GM18870 (cell line): ENCODE data around the gene ARHGAP15.
"Not testable (repeated sequence)": the region's sequence is repeated elsewhere in the genome, so short reads cannot be mapped to it uniquely, and the experiment has no call there.

Source experiments
- ATAC-seq: cut with Tn5 transposase; IDR thresholded peaks from one replicate; pipeline ENCODE4 v1.9.1; 2021; ENCODE audit warnings: moderate library complexity; ENCODE audit not compliant: unreplicated experiment

The ARHGAP15 gene

GRCh38 chr2:143514413-143514812 is 385.2 kb downstream of the ARHGAP15 start:
- no peak for ATAC-seq

GRCh38 chr2:143515318-143515717 is 386.1 kb downstream of the ARHGAP15 start:
- no peak for ATAC-seq

DNA sequence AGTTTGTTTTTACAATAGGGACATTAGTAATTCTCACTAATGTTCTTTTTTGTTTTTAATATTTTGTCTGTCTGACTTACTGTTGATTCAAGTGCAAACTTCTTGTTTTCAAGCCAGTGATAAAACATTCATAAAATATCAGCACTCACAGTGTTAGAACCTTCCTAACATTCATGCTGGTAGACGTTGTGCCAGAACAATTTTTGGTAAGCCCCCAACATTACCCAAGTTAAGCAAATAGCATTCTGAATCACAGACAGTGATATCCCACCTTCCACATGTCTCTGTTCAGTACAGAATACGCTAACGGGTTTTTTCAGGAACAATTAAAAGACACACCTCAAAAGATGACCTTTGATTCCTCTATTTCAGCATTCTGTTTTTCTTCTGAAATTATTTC is 390.3 kb downstream of the ARHGAP15 start:
- ATAC-seq, result no peak

GRCh38 chr2:143521396-143521795 is 392.2 kb downstream of the ARHGAP15 start:
- no peak for ATAC-seq

DNA sequence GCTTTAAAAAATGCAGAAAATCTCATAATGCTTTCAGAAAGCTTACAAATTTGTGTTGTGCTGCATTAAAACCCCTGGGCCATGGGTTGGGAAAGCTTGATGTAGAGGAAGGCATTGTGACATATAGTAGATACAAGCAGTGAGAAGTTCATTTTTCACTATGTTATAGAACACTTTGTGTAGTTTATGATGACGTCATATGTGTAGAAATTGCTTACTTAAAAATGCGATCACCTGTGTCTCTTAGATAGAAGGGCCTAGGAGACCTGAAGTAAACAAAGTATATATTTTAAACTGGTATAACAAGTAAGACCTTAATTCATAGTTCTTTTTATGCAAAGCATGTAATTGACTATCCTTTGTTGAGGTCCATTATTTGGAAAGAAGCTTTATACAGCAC is 393.5 kb downstream of the ARHGAP15 start:
- no peak for ATAC-seq

DNA sequence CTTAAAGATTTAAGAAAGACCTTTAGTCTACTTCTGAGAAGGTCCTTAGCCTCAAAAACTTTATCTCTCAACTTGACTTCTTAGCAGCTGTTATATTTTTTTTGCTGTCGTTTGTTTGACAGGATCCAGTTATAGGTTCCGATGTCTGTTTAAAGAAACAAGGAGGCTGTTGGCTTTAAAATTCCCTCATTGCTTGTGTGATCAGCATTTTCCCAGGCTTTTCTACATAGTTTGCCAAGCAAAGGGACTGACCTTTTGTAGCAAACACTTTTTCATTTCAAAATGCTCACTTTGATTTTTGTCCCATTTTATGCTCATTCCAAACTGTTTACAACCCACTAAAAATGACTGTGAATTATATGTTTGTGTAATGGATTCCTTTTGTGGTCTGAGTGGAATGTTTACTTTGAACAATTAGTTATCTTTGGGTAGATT is 394.9 kb downstream of the ARHGAP15 start:
- ATAC-seq, result no peak

DNA sequence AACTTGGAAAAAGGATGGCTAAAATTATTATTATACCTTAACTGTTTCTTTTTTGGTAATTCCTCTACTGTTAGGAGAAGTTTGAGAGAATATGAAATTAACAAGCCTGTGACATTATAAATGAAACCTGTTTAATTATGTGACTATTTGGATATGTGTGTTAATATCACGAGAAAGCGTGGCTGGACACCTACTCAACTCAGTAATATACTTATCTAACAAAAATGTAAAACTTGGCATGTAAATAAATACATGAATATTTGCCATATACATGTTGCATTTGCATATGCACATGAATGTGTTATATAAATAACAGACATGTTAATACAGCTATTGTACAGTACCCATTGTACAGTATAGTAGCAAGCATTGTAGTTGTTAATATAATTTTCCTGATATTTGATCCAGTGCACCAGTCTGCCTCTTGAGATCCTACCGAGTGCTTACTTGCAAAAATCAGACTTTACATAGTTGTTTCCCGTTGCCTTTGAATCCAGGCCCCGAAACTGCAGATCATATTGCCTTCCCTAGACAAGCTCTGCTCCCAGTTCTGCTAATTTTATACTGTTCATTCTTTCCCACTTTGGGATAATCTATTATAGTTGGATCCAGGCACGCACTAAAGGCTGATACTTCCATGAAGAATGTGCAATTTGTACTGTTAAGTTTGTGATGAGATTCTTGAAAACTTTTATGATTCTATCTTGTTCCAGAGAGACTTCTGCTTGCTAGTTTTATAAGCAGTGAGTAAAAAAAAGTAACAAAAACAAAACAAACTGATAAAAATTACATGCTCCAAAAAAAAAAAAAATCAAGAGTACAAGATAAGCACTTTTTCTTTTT is 395.6 kb downstream of the ARHGAP15 start:
- ATAC-seq, result no peak

DNA sequence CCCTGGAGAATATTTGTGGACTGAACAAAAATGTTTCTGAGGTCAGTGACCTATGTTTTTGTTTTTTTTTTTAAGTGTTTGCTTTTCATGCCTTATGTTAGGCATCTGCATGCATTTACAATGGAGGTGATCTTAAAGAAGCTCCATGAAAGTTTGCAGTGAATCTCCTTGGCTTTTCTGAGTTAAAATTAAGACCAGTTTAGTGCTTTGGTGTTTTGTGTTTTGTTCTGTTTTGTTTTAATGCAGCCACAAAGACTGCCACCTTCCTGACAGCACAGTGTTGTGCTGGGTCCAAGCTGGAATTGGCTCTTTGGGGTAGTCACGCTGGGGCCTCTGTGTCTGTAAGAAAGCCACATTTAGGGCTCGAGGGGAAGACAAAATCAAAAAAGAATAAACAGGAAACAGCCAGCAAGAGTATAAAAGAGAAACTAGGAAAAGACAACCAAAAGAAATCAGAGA is 396.2 kb downstream of the ARHGAP15 start:
- no peak for ATAC-seq

DNA sequence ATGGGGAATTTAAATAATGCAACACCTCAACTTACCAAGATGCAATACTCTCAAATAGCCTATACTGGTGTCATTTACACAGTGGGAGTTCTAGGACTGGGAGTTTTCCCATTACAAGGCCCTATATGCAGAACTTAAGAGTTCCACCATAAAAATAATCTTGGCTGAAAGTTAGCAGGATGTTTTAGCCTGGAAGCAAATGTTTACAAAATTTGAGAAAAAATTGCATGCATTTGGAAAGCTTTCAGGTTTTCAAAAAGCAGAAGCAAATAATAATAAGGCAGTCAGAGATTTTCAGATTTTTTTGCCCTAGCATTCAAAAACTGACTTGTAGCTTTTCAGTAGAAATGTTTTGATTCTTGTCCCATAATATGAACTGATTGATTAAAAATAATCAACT is 397.3 kb downstream of the ARHGAP15 start:
- no peak for ATAC-seq

GRCh38 chr2:143528021-143528420 is 398.8 kb downstream of the ARHGAP15 start:
- no peak for ATAC-seq

DNA sequence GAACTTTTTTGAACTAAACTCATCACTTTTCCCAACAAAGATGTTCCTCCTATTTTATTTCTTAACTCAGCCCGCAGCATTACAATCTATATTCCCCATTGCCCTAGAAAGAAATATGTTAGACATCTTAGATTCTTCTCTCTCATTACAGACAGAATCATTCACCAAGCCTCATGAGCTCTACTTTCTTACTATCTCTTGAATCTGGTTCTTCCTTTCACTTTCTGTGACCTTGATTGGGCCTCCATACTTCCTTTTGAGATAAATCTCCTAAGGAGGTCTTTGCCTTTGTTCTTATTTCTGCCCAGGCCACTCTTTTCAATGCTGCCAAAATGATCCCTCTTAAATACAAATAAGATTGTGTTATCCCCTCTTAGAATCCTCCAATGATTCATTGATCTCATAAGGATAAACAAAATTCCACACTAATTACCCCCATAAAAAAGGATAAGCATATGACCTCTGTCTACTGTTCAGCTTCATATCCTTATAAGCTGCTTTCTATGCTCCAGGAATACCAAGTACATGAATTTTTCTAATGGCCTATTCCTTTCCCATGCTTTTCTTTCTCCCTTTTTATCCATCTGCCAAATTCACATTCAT is 400.0 kb downstream of the ARHGAP15 start:
- no peak for ATAC-seq

DNA sequence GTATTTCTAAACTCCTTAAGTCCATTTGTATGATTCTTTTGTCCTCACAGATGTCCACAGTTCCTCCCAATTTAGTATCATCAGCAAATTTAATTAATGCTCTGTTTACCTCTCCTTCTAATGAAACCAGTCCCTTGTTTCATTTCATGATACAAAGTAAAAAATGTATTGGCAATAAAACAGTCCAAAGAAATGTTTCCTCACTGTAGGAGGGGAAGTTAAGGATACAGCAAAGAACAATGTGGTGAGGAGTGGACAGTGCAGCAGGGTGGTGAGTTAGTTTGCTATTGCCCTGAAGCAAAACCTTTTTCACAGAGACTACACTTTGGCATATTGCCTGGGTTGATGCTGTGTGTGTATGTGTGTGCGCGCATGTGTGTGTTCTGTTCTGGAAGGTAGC is 401.5 kb downstream of the ARHGAP15 start:
- no peak for ATAC-seq

DNA sequence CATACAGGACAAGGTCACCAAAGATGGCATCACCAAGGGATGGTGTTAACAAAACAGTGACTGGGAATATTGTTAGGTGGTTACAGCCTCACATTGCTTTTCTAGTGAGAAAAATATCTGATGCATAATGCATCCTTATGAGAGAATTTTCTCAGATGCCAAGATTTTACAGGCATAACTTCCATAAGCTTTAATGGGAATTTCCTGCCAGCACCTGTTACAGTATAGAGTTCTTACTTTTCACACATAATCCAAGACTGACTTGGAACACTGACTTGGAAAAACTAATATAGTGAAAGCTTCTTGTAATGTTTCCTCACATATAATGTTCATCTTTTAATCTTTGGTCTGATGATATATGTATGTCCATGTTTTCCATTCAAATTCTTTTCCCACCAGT is 402.8 kb downstream of the ARHGAP15 start:
- no peak for ATAC-seq

DNA sequence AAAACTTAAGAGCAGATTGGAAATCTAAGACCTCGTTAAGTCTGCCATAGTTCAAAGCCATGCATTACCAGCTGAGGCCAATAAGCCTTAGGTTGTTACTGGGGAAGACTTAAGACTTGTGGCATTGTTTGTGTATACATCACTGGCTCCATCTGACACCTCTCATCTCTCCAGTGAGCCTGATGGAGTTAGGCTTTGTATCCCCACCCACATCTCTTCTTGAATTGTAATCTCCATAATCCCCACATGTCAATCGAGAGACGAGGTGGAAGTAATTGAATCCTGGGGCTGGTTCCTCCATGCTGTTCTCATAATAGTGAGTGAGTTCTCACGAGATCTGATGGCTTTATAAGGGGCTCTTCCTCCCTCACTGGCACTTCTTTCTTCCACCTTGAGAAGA is 404.6 kb downstream of the ARHGAP15 start:
- ATAC-seq, result no peak

DNA sequence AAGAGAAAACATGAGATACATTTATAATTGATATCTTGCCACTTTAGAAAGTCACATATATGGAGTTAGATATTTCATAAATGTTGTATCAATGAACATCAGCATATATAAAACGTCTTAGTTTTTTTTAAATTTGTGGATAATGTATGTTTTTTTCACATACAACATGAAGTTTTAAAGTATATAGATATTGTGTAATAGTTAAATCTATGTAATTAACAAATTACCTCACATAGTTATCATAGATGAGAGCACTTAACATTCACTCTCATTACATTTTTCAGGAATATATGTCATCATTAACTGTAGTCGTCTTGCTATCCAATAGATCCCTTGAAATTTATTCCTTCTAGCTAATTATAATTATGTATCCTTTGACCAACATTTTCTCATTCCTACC is 406.6 kb downstream of the ARHGAP15 start:
- no peak for ATAC-seq

DNA sequence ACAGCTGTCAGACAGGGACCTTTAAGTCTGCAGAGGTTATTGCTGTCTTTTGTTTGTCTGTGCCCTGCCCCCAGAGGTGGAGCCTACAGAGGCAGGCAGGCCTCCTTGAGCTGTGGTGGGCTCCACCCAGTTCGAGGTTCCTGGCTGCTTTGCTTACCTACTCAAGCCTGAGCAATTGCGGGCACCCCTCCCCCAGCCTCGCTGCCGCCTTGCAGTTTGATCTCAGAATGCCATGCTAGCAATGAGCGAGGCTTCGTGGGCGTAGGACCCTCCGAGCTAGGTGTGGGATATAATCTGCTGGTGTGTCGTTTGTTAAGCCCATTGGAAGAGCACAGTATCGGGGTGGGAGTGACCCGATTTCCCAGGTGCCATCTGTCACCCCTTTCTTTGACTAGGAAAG is 412.7 kb downstream of the ARHGAP15 start:
- ATAC-seq, result not testable (repeated sequence)

DNA sequence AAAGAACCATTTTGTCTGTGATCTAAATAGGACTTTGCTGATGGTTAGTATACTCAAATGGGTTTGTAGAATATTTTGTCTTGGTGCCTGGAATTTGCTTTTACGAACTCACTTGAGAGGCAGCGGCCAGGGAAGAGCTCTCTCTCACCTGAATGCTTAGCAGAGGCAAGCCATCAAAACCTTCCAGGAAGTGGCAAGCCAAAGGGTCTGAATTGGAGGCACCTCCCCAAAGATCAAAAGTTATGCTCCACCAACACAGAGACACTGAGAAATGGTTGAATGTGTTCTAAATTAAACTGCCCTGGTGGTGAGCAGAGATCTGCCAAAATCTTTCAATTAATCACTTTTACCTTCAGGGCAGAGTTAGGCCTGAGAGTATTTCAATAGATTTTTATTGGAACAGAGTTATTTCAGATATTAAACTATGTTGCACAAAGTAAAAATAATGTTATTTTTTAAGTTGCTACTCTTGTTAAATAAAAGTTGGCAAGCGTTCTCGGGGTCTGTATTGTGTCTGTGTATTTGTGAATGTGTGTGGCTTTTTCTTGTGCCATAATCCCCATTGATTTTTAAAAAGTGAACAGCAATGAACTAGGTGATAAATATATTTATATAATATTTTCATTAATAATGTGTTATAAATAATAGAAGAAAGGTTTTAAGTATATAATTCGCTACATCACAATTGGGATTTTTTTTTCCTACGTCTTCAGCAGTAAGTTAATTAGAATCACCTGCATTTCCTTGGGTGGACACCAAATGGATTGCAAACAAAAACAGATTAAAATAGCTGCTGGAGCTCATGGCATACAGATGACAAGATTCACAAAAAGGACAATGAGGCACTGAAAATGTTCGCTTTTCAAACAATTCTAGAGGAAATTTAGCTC is 416.1 kb downstream of the ARHGAP15 start:
- no peak for ATAC-seq

DNA sequence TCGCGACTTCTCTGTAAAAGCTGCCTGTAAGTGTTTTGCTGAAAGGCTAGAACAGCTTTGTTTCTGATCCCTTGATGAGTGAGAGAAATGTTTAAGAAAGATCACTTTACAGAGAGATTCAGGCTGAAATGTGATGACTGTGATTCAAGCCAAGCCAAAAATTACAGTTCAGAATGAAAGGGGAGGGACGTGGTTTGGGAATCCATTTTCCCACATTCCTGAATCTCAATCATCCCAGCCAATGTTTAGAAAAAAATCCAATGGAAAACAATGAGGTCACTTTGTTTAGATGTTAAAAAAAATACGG is 416.7 kb downstream of the ARHGAP15 start:
- no peak for ATAC-seq

DNA sequence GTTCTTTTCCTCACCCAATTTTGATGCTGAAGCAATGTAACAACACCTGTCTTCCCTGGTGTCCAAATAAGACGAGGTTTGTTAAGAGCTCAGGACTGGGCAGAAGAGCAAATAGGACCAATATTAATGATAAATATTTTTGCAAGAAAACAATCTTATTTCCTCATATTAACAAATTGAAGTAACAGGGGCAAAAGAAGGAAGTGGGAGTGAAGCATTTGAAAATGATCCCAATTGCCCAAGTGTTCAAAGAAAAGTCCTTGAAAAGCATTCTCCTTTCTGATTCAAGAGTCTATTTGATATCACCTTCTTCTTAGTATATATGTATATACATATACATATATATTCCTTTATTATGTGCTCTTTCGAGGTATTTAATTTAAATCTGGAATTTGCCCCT is 418.8 kb downstream of the ARHGAP15 start:
- ATAC-seq, result no peak

GRCh38 chr2:143550500-143550899 is 421.3 kb downstream of the ARHGAP15 start:
- no peak for ATAC-seq

DNA sequence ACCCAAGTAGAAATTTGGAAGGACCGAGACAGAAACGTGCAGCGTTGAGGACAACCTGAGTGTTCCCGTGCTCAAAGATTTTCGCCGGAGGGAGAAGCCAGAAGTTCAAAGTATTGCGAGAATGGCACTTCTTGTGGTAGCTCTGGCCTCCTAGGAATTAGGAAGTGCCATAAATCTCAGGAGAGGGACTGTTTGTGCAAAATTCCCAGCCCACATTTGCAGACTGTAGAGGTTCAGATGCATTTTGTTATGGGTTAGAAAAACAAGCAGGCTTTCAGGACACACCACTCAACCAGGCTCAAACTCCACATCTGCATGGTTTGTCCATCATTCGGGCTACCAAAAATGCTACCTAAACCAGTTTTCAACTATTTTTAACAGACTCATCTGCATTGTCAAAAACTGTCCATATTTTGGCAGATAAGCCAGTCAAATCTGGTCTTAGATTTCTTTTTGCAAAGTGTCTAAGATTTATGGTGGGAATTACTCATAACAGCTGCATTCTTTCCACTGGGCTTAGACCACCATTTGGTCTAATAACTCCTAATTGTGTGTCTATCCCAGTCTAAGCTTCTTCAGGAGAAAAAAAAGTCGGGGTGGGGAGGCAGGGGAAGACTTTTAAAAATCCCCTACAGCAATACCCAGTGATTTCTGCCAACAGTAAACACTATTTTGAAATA is 422.9 kb downstream of the ARHGAP15 start:
- no peak for ATAC-seq
